Skeletal muscle satellite cell (primary cell): ENCODE measurements around the gene DAB1.

Experiments
- H3K27me3 ChIP-seq: 2 replicates; pipeline ENCODE4 v1.7.0; 2013; ENCODE audit warnings: low read length; ENCODE audit not compliant: control insufficient read depth, insufficient read depth
- H3K36me3 ChIP-seq: 2 replicates; pipeline ENCODE4 v1.7.0; 2013; ENCODE audit warnings: mild to moderate bottlenecking, control low read depth, low read length; ENCODE audit not compliant: insufficient read depth
- H3K4me1 ChIP-seq: 2 replicates; pipeline ENCODE4 v1.7.0; 2013; ENCODE audit warnings: low read length; ENCODE audit not compliant: control insufficient read depth, insufficient read depth
- H3K4me2 ChIP-seq: 2 replicates; pipeline ENCODE4 v1.7.0; 2013; ENCODE audit warnings: mild to moderate bottlenecking, low read length
- H3K4me3 ChIP-seq: 2 replicates; pipeline ENCODE4 v1.7.0; 2013; ENCODE audit warnings: low read length
- H3K9ac ChIP-seq: 2 replicates; pipeline ENCODE4 v1.7.0; 2013; ENCODE audit warnings: mild to moderate bottlenecking, low read depth, low read length, moderate library complexity
- H3K9me3 ChIP-seq: replicated peaks from 2 replicates; pipeline ENCODE4 v1.7.0; 2013; ENCODE audit warnings: mild to moderate bottlenecking, control low read depth, low read length

DAB1 gene

DNA sequence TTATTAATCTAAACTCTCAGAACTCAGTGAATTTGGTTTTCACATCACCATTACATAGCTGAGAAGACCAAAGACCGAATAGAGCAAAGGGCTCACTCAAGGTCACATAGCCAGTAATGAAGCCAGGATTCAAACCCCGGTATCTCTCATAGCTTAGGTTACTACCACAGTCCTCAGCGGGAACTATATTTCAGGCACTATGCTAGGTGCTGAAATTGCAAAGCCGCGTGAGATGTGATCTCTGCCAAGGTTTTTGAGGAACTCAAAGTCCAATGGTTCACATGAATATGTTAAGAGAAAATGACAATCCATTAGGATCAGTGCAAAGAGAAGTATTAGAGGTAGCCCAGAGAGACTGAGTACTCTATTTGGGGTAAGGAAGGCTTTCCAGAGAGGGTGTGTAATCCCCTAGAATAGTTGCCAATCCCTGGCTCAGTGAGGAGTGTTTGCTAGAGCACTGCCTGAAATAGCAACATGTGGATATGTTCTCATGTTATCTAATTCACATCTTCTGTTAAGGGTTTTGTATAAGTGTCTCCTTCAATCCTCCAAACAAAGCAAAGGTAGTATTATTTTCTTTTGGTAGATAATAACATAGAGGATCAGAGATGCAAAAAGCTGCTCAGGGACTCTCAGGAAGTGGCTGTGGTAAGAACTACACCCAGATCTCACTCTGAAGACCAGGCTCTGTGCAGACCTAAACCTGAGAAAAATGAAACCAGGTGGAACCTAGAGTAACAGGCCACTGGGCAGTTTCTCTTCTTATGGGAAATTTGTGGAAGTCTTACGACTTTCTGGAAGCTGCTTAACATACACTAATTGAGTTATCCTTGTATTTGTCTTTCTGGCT, 365.0 kb downstream of the DAB1 start:
- Histone ChIP-seq H3K9me3 (no peaks in the 10 kb centered on the region), H3K27me3 (no peaks in the 10 kb centered on the region), H3K9ac (no peak overlapping the region), H3K4me2 (no peak overlapping the region), H3K4me1 (no peaks in the 10 kb centered on the region), H3K4me3 (no peak overlapping the region), H3K36me3 (no peaks in the 10 kb centered on the region)

DNA sequence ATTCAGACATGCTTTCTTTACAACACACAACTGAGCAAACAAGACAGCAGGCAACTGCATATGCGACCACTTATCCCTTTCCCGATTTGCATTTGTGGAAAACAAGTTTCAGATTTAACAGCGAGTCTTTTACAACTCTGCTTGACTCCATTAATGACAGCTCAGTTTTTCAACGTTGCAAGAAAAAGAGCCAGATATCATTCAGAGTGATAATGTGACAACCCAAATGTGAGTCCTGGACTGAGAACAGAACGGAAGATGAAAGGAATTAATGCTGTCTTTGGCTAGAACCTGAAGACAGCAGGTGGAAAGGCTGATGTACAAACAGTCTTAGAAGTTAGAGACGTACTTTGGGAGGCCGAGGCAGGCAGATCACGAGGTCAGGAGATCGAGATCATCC, 375.0 kb downstream of the DAB1 start:
- H3K27me3 ChIP-seq, result no peaks in the 10 kb centered on the region
- no peak overlapping the region for H3K4me2 ChIP-seq
- no peaks in the 10 kb centered on the region for H3K9me3 ChIP-seq
- H3K4me3 ChIP-seq, result no peak overlapping the region
- no peaks in the 10 kb centered on the region for H3K4me1 ChIP-seq
- H3K36me3 ChIP-seq, result no peaks in the 10 kb centered on the region
- H3K9ac ChIP-seq, result no peak overlapping the region

DNA sequence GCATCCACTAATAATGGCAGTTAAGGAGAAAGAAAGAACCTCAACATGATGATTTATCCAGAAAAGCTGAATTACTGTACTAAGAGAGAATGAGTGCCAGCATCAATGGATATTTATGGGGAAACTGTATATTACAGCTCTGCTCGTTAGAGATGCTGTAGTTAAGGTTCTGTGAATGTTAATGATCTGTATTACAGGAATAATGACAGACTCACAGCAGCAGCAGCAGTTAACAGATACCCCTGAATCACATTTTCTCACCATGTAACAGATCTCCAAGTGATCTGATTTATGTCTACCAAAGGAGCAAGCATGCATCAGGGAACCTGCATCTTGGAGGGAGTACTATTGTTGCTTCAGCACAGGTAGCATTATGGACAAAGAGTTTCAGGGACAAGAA, 377.4 kb downstream of the DAB1 start:
- Histone ChIP-seq H3K9ac (no peak overlapping the region), H3K4me2 (no peak overlapping the region), H3K27me3 (no peaks in the 10 kb centered on the region), H3K36me3 (no peaks in the 10 kb centered on the region), H3K4me1 (no peaks in the 10 kb centered on the region), H3K9me3 (no peaks in the 10 kb centered on the region), H3K4me3 (no peak overlapping the region)

DNA sequence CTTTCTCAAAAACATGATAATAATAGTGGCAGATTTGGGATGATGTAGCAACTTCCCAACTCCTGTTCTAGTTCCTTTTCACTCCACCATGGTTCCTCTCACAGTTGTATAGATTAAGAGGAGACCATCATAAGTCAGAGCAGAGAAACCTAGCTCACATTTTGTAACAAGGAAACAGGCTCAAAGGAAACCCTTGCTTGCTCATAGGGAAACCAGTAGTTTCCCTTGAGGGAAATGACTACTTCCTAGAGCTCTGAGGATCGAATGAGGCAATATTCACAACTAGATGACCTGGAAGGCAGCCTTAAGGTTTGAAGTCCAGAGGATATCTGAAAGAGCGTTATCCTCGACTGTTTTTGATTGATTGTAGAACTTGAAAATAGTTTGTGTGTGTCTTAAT, 382.0 kb downstream of the DAB1 start:
- Histone ChIP-seq H3K9me3 (no peaks in the 10 kb centered on the region), H3K36me3 (no peaks in the 10 kb centered on the region), H3K4me2 (no peak overlapping the region), H3K27me3 (no peaks in the 10 kb centered on the region), H3K9ac (no peak overlapping the region), H3K4me3 (no peak overlapping the region), H3K4me1 (no peaks in the 10 kb centered on the region)

DNA sequence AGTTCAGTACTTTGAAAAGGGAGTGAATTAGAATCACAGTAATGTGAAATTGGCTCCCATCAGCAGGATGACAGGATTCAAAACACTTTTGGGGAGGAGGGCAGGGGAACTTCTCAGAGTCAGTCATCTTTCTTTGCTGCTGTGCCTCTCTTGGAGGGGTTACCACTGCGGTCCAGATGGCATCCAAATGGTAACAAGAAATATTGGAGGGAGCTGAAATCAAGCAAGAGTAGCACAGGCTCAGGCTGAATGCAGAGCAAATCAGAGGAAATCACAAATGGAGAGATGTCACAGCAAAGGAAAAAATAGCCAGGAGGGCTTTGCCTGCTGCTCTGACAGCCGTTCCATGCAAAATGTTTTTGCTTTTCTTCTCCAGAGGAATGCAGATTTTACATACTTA, 383.0 kb downstream of the DAB1 start:
- Histone ChIP-seq H3K4me3 (no peak overlapping the region), H3K27me3 (no peaks in the 10 kb centered on the region), H3K9me3 (no peaks in the 10 kb centered on the region), H3K4me1 (no peaks in the 10 kb centered on the region), H3K9ac (no peak overlapping the region), H3K4me2 (no peak overlapping the region), H3K36me3 (no peaks in the 10 kb centered on the region)

DNA sequence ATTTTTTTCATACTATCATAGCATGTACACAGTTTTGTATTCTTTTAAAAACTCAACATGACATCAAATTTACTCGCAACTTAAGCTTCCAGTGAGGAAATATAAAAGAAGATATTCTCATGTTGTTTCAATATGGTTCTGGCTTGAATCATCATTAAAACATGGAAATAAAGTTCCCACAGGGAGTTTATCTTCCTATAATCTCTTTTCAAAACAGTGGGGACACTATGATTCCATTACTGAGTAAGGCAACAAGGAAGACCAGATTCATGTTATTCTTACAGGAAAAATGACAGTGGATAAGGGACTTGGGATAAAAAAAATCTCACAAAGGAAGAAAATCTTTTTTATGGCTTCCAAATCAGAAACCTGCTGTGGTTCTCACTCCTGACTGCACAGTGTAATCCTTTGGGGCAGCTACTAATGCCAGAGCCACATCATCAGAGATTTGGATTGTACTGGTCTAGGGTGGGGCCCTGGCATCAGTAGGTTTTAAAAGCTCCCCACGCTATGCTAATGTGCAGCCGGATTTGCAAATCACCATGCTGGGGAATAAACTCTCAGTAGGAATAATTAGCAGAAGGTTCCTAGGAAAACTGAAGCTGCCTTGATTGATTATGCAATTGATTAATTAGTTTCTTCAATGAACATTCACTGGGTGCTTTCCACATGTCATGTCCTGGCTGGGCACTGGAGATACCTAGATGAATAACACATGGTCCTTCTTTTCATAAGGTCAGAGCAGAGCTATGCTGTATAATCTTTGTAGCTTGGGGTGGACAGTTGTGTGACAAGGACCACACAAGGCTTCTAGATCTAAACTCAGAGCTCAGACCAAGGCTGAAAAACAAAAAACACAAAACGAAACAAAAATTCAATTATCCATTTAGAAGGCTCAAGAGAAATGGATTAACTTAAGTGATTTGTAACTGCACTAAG, 386.9 kb downstream of the DAB1 start:
- Histone ChIP-seq H3K4me2 (no peak overlapping the region), H3K9me3 (no peaks in the 10 kb centered on the region), H3K9ac (no peak overlapping the region), H3K27me3 (no peaks in the 10 kb centered on the region), H3K4me3 (no peak overlapping the region), H3K4me1 (no peaks in the 10 kb centered on the region), H3K36me3 (no peaks in the 10 kb centered on the region)

DNA sequence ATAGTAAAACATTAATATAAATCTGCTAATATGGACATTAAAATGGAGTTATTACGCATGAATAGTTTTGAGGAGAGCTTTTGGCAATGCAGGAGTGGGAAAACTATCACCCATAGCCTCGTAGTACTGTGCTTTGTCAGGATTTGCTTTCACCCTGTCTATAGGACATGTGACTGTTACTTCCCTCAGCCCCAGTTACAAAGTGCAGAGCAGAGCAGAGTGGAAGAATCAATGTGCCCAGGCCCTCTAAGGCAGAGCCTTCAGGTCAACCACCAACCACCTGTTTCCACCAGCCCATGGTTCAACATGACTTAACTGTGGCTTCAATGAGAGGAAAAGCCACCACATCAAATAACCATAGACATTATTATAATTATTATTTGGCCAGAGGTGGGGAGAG, 389.1 kb downstream of the DAB1 start:
- no peaks in the 10 kb centered on the region for H3K9me3 ChIP-seq
- H3K4me3 ChIP-seq, result no peak overlapping the region
- H3K27me3 ChIP-seq, result no peaks in the 10 kb centered on the region
- no peak overlapping the region for H3K4me2 ChIP-seq
- no peaks in the 10 kb centered on the region for H3K36me3 ChIP-seq
- no peak overlapping the region for H3K9ac ChIP-seq
- H3K4me1 ChIP-seq, result no peaks in the 10 kb centered on the region

DNA sequence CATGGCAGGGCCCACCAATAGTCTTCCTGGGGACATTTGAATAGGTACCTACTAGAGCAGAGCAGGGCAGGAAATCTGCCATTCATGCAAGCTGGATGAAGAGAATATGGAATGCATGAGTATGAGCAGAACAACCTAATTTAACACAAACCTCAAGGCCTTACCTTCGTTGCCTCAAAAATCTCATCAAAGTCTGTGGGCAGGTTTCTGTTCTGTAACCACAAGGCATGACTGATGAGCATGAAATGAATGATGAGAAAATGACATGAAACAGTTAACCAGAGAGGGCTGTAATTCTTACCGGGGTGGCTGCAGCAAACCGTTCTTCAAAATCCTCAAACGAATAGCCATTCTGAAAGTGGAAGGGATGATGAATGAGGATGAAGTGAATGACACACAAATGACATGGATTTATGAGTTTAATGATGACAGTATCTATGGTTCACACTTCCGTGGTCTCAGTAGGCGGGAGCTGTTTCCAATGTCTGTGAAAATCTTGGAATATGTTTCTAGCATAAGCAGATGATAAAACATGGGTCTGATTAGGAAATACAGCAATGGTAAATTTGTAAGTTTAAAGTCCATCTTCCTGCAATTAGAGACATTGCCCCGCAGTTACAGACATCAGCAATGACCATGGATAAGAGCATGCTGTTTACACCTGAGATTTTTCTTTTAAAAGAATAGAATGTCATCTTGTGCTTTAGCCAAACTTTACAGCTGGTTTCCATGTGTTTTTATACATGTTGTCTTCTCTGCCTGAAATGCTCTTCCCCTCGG, 390.4 kb downstream of the DAB1 start:
- no peaks in the 10 kb centered on the region for H3K36me3 ChIP-seq
- H3K27me3 ChIP-seq, result no peaks in the 10 kb centered on the region
- no peaks in the 10 kb centered on the region for H3K4me1 ChIP-seq
- no peak overlapping the region for H3K4me3 ChIP-seq
- H3K9ac ChIP-seq, result no peak overlapping the region
- no peak overlapping the region for H3K4me2 ChIP-seq
- H3K9me3 ChIP-seq, result no peaks in the 10 kb centered on the region

DNA sequence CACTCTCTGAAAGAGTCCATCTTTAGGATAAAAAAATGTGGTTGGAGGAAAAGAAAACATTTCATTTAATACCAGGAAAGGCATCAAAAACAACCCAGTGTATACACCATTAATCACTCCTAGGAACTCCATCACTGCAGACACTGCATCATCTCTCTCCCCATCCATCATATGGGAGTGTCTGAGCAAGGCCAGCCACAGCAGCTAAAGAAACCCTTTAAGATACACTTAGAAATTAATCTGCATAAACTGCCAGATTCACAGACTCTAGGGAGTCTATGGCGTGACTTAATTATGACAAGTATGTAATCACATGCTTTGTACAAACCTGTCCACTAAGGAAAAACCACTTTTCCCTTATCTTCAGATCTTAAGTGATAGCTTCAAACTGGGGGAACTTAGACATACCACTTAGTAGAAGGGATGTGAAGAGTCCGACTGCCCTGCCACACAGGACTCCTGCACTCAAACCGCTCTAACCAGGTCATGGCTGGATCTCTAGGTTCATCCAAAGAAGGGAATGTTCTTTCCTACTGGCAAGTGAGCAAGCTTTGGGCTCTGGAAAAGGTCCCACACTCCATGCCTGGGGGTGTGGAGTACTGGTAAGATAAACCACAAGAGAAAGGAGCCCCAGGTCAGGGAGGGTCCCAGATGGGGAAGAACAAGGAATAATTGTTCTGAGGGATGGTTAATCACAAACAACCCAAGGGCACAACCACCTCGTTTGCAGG, 397.1 kb downstream of the DAB1 start:
- H3K4me1 ChIP-seq, result no peaks in the 10 kb centered on the region
- no peaks in the 10 kb centered on the region for H3K27me3 ChIP-seq
- H3K36me3 ChIP-seq, result no peaks in the 10 kb centered on the region
- H3K4me3 ChIP-seq, result no peak overlapping the region
- no peak overlapping the region for H3K4me2 ChIP-seq
- no peak overlapping the region for H3K9ac ChIP-seq
- no peaks in the 10 kb centered on the region for H3K9me3 ChIP-seq

DNA sequence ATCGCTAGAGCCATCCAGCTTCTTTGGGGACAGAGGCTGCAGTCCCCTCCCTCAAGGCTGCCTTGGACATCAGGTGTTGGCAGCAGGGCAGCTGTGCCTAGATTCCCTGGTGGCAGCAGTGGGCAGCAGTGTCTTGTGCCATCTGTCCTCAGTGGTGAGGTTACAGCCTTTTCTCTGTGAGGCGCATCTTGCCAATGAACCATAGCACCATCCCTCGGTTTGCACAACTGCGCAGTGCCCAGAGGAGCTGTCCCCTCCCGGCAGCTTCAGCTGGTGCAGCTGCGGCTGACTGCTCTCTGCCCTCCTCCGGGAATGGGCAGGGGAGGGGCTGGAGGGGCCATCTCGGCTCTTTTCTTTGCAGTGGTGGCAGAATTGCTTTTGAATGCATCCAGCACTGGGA, 399.0 kb downstream of the DAB1 start:
- H3K4me3 ChIP-seq, result no peak overlapping the region
- H3K4me2 ChIP-seq, result no peak overlapping the region

DNA sequence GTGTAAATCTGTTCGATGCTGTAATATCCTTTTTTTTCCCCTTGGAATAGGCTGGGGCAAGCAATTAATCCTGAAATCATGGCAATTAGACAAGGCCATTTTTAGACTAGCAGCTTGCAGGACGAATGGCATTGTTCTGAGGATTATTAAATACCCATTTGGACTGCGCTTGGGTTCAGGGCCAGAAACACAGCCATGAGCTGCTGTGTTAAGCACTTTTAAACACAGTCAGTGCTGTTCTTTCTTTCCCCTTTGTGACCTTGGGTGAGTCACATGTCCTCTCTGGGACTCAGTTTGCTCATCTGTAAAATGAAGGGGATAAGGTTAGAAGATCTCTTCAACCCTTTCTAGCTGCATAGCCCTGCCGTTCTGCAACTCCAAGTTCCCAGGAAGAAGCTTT, 399.4 kb downstream of the DAB1 start:
- Histone ChIP-seq H3K36me3 (no peaks in the 10 kb centered on the region), H3K4me2 (no peak overlapping the region), H3K9ac (no peak overlapping the region), H3K9me3 (no peaks in the 10 kb centered on the region), H3K4me1 (no peaks in the 10 kb centered on the region), H3K27me3 (no peaks in the 10 kb centered on the region), H3K4me3 (no peak overlapping the region)

More for the DNA sequence above, 399.0 kb downstream of the DAB1 start:
- Histone ChIP-seq H3K36me3 (no peaks in the 10 kb centered on the region), H3K9ac (no peak overlapping the region), H3K27me3 (no peaks in the 10 kb centered on the region), H3K4me1 (no peaks in the 10 kb centered on the region), H3K9me3 (no peaks in the 10 kb centered on the region)
